GM12878 (cell line): ENCODE results near the gene ZBTB4. TPM values are rescaled to one million over a fixed set of nuclear protein-coding genes. Genes with fewer than 3 reads are reported as not detected.

Experiments
- ATAC-seq: fragments of 200-7000 bp; cut with Tn5 transposase; 3 replicates; pipeline ENCODE4 v1.9.1; 2020; ENCODE audit warnings: mild to moderate bottlenecking, moderate library complexity
- BruUV-seq: library from RNA; stranded (reverse); fragments of 400-500 nt; replicated peaks from 2 replicates; lab custom pipeline; 2021; lab: Mats Ljungman, UMichigan
- CTCF ChIA-PET: fragments of 300-600 bp; sonication (Branson Sonifier 250); formaldehyde crosslinking; extraction: SDS; loops from one replicate; lab custom pipeline; 2021; ENCODE audit warnings: inconsistent platforms; lab: Yijun Ruan, JAX
- POLR2A ChIA-PET: fragments of 350-600 bp; formaldehyde crosslinking; extraction: SDS; loops from one replicate; lab custom pipeline; 2021; ENCODE audit warnings: inconsistent platforms; lab: Charles Lee
- RAD21 ChIA-PET: fragments of 300-600 bp; sonication (Branson Sonifier 250); formaldehyde crosslinking; loops from one replicate; lab custom pipeline; 2023; ENCODE audit warnings: antibody characterized with exemption; ENCODE audit not compliant: unreplicated experiment; lab: Charles Lee
- SMC1A ChIA-PET: fragments of 300-600 bp; sonication (Branson Sonifier 250); formaldehyde crosslinking; loops from one replicate; lab custom pipeline; 2023; ENCODE audit not compliant: unreplicated experiment, uncharacterized antibody; lab: Charles Lee
- DNase-seq: peaks from one replicate; pipeline ENCODE4 v3.0.0-alpha.2; 2011; ENCODE audit warnings: low read depth, low spot score
- FAIRE-seq: peaks from 3 replicates; lab custom pipeline; 2011; peaks lifted over from hg19 to GRCh38; lab: Jason Lieb, UNC
- H2AFZ ChIP-seq: 2 replicates; pipeline ENCODE4 v1.6.0; 2011; ENCODE audit warnings: low read depth, low read length, control low read depth; ENCODE audit not compliant: control insufficient read depth
- H3K27ac ChIP-seq: 2 replicates; pipeline ENCODE4 v1.5.1; 2011; ENCODE audit warnings: control low read depth; ENCODE audit not compliant: control insufficient read depth, insufficient read depth
- H3K27me3 ChIP-seq, 2 experiments: replicated peaks in 1 of 2; 2 replicates each; pipeline versions ENCODE4 v1.6.0 to v1.6.1; 2011; ENCODE audit warnings: low read length in 1 of 2; ENCODE audit not compliant: control insufficient read depth in 2 of 2, insufficient read depth in 2 of 2
- H3K36me3 ChIP-seq, 2 experiments: 2 replicates each; pipeline ENCODE4 v1.5.1; 2011; ENCODE audit warnings: low read length in 1 of 2; ENCODE audit not compliant: control insufficient read depth in 2 of 2, insufficient read depth in 2 of 2
- H3K4me1 ChIP-seq: 2 replicates; pipeline ENCODE4 v1.6.1; 2011; ENCODE audit warnings: mild to moderate bottlenecking, low read length, moderate library complexity, mixed read lengths; ENCODE audit not compliant: control insufficient read depth, insufficient read depth
- H3K4me2 ChIP-seq: 2 replicates; pipeline ENCODE4 v1.6.0; 2011; ENCODE audit warnings: control low read depth; ENCODE audit not compliant: control insufficient read depth, insufficient read depth
- H3K4me3 ChIP-seq: fragments of 200-600 bp; sonication (generic); 2 replicates; pipeline ENCODE4 v1.5.1; 2016
- H3K79me2 ChIP-seq: 2 replicates; pipeline ENCODE4 v1.6.0; 2011; ENCODE audit warnings: low read length; ENCODE audit not compliant: control insufficient read depth, insufficient read depth
- H3K9ac ChIP-seq: 2 replicates; pipeline ENCODE4 v1.8.0; 2011; ENCODE audit warnings: low read length, control low read depth, mixed read lengths; ENCODE audit not compliant: control insufficient read depth, insufficient read depth
- H3K9me3 ChIP-seq: replicated peaks from 3 replicates; pipeline ENCODE4 v1.5.1; 2011; ENCODE audit warnings: mild to moderate bottlenecking, low read length; ENCODE audit not compliant: control insufficient read depth, insufficient read depth
- H4K20me1 ChIP-seq: 2 replicates; pipeline ENCODE4 v1.6.0; 2011; ENCODE audit not compliant: control insufficient read depth, insufficient read depth
- BHLHE40 ChIP-seq, 2 experiments: fragments of 450-650 bp in 1 of 2; IDR thresholded peaks; 2 replicates each; pipeline ENCODE4 v1.6.1; 2011 to 2017; ENCODE audit warnings: low read depth in 2 of 2, borderline replicate concordance in 1 of 2, improper control_type of control experiment in 1 of 2, low read length in 1 of 2, mild to moderate bottlenecking in 1 of 2
- CHD2 ChIP-seq: IDR thresholded peaks from 2 replicates; pipeline ENCODE4 v1.6.1; 2011; ENCODE audit warnings: low read depth, low read length, improper control_type of control experiment, borderline replicate concordance
- EGR1 ChIP-seq, 2 experiments: IDR thresholded peaks; 1 replicate in 1 of 2; 2 replicates in 1 of 2; pipeline ENCODE4 v1.6.1; 2011 to 2012; ENCODE audit warnings: low read depth in 2 of 2, low read length in 2 of 2, borderline replicate concordance in 1 of 2, mild to moderate bottlenecking in 1 of 2, moderate library complexity in 1 of 2
- EZH2 ChIP-seq: IDR thresholded peaks from 2 replicates; pipeline ENCODE4 v1.6.1; 2012; ENCODE audit warnings: low read depth, mild to moderate bottlenecking, control low read depth, inconsistent platforms, low read length, borderline replicate concordance; ENCODE audit not compliant: control insufficient read depth
- FOS ChIP-seq: IDR thresholded peaks from 3 replicates; pipeline ENCODE4 v1.6.1; 2011; ENCODE audit warnings: borderline replicate concordance; ENCODE audit not compliant: insufficient read length; ENCODE audit errors: extremely low read depth
- FOXK2 ChIP-seq: fragments of 450-650 bp; IDR thresholded peaks from 2 replicates; pipeline ENCODE4 v1.6.1; 2017; ENCODE audit warnings: mild to moderate bottlenecking, moderate library complexity
- HDAC6 ChIP-seq: fragments of 200-600 bp; sonication (generic); IDR thresholded peaks from one replicate; pipeline ENCODE4 v1.8.0; 2017; ENCODE audit warnings: antibody characterized with exemption; ENCODE audit not compliant: unreplicated experiment
- JUNB ChIP-seq: IDR thresholded peaks from 2 replicates; pipeline ENCODE4 v1.6.1; 2016; ENCODE audit warnings: antibody characterized with exemption, mild to moderate bottlenecking
- KDM1A ChIP-seq: fragments of 200-600 bp; sonication (generic); IDR thresholded peaks from 2 replicates; pipeline ENCODE4 v1.6.1; 2016; ENCODE audit warnings: borderline replicate concordance
- NR2F1 ChIP-seq: fragments of 450-650 bp; conservative IDR thresholded peaks from 2 replicates; pipeline ENCODE4 v1.6.1; 2017; ENCODE audit warnings: mild to moderate bottlenecking
- PAX8 ChIP-seq: fragments of 450-650 bp; IDR thresholded peaks from 2 replicates; pipeline ENCODE4 v1.6.1; 2017; ENCODE audit warnings: mild to moderate bottlenecking, moderate library complexity
- RUNX3 ChIP-seq: IDR thresholded peaks from 2 replicates; pipeline ENCODE4 v1.6.1; 2012; ENCODE audit warnings: low read length, inconsistent platforms
- SIX5 ChIP-seq: IDR thresholded peaks from 2 replicates; pipeline ENCODE4 v1.6.1; 2011; ENCODE audit warnings: mild to moderate bottlenecking, low read depth, low read length, moderate library complexity; ENCODE audit not compliant: severe bottlenecking
- SREBF2 ChIP-seq: IDR thresholded peaks from 2 replicates; pipeline ENCODE4 v1.6.1; 2012; ENCODE audit warnings: mild to moderate bottlenecking, low read length
- SRF ChIP-seq, 2 experiments: IDR thresholded peaks; 2 replicates each; pipeline ENCODE4 v1.6.1; 2011; ENCODE audit warnings: low read depth in 2 of 2, low read length in 2 of 2, mild to moderate bottlenecking in 1 of 2, moderate library complexity in 1 of 2
- SUZ12 ChIP-seq: fragments of 200-600 bp; sonication (generic); IDR thresholded peaks from one replicate; pipeline ENCODE4 v1.6.1; 2018; ENCODE audit warnings: antibody characterized with exemption, mild to moderate bottlenecking; ENCODE audit not compliant: unreplicated experiment
- TARDBP ChIP-seq: IDR thresholded peaks from 2 replicates; pipeline ENCODE4 v1.6.1; 2016; ENCODE audit warnings: borderline replicate concordance
- WGBS: methylation state at CpG from one replicate; pipeline ENCODE4 v1.1.6; 2016; ENCODE audit warnings: low lambda C conversion rate; ENCODE audit not compliant: insufficient replicate concordance, insufficient coverage; ENCODE audit errors: missing lambda C conversion rate; 5-methylcytosine and 5-hydroxymethylcytosine counted together
- in situ Hi-C: fragments of 300-500 bp; cut with MboI; formaldehyde crosslinking; loops from 9 replicates; pipeline ENCODE4 v1.14.3; 2018; ENCODE audit warnings: mixed read lengths
- intact Hi-C: fragments of 100-400 bp; cut with micrococcal nuclease; formaldehyde crosslinking; loops from one replicate; pipeline ENCODE4 v1.14.2; 2022; ENCODE audit not compliant: unreplicated experiment
- polyA plus RNA-seq, 11 experiments: library from polyadenylated mRNA; depleted of rRNA in 4 of 11; unstranded in 6 of 11; stranded (reverse) in 5 of 11; fragments of >200 nt; fragmentation: Nextera tagmentation in 4 of 11; fragmentation: Illumina TruSeq in 1 of 11; extraction: Ambion mirVana in 4 of 11; extraction: Trizol in 1 of 11; gene quantifications; 1 replicate in 1 of 11; 2 replicates in 10 of 11; pipeline versions ENCODE4 v1.2.1 to v1.2.3, GENCODE V29; 2011 to 2016; ENCODE audit warnings: inconsistent platforms in 2 of 11, missing spikeins in 2 of 11, low read depth in 1 of 11
- total RNA-seq, 4 experiments: library from RNA; depleted of rRNA in 3 of 4; stranded (reverse); fragments of >200 nt in 3 of 4; fragmentation: Illumina TruSeq in 1 of 4; extraction: Trizol in 1 of 4; gene quantifications; 2 replicates each; pipeline versions ENCODE4 v1.2.1 to v1.2.3, GENCODE V29; 2013 to 2021

The ZBTB4 gene
- total and polyA plus RNA-seq, 10 of the 15 experiments (the other 5 are each of a cell fraction or from before 2014, with no cell fraction given), result 2.0 to 14.9 (median 6.9) TPM

DNA sequence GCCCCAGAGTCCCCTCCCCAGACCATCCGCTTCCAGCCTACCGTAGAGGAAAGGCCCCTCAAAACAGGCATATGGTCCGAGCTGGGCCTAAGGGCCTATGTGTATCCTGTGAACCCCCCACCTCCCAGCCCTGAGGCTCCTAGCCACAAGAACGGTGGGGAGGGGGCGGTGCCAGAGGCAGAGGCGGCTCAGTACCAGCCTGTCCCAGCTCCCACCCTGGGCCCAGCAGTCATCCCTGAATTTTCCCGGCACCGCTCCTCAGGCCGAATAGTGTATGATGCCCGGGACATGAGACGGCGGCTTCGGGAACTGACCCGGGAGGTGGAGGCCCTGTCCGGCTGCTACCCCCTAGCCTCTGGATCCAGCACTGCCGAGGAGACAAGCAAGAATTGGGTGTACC, 58.2 kb downstream of the ZBTB4 start:
- no peak for FAIRE-seq
- intact Hi-C loops (no loop called here), in situ Hi-C loops (no loop called here)
- no peak overlapping the region for H3K4me3 ChIP-seq
- ChIA-PET CTCF (interaction anchor here (1.1 kb wide), 1 partner anchor 14 kb away, joined by 3 read pairs; the partner anchor contains the start of gene TMEM102), RAD21 (no interaction called here), SMC1A (no interaction called here), POLR2A (no interaction called here)
- no TSS peak for BruUV-seq
- H3K4me1 ChIP-seq, result no peaks in the 10 kb centered on the region
- no peaks in the 10 kb centered on the region; a peak in 1 of 4 replicates for H3K27me3 ChIP-seq
- H3K27ac ChIP-seq, result no peak overlapping the region
- ATAC-seq, result no peak
- H2AFZ ChIP-seq, result no peak overlapping the region
- no peaks in the 10 kb centered on the region for H3K79me2 ChIP-seq
- H3K9me3 ChIP-seq, result no peaks in the 10 kb centered on the region
- H3K36me3 ChIP-seq, result no peaks in the 10 kb centered on the region
- no peak for DNase-seq
- WGBS, result 65% methylated on average over 16 of the region's 16 CpGs
- TF ChIP-seq BHLHE40 (IDR thresholded peaks at IDR 0.05; ENCODE audit: borderline replicate concordance in 1 of 2, low read depth in 2 of 2, low read length in 1 of 2), result no peak
- H4K20me1 ChIP-seq, result no peaks in the 10 kb centered on the region
- H3K4me2 ChIP-seq, result no peak overlapping the region
- no peak overlapping the region for H3K9ac ChIP-seq

DNA sequence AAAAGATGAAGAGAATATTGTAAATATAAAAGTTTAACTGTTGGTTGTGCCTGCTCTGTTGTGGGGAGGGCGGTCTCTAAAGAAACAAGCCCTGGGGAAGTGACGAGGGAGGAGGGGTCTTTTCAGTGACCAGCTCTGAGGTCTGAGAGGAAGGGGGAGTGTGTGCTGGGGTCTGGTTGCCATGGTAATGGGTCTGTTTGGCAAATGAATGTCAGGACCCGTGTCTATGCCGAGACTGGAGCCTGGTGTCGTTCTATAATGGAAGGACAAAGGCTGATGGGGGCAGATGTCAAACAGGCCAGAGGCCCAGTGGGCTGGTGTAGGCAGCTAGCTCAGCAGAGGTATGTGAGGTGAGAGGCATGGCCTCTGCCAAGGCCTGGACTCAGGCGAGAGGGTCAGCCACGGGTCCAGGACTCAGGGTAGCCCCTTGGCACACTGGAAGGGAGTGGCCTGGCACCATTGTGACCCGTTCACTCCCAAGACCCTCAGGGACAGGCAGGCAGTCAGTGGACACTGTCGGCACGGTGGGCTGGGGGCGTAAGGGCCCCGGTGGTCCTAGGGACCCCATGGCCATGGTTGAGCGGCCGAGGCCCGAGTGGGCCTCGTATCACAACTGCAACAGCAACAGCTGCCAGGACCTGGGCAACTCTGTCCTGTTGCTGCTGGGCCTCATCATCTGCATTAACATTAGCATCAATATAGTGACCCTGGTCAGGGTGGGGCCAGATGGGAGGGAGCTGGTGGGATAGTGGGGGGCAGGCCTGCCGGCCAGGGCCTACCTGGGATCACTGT, 59.4 kb downstream of the ZBTB4 start, which contains the start of gene SPEM1:
TSS of gene SPEM1 (plus strand) at position 506 of the 792 bp plus-strand sequence. CDS start at position 567, 61 bp downstream.
- BruUV-seq, result no TSS peak
- DNase-seq, result no peak
- POLR2A ChIA-PET, result no interaction called here
- intact Hi-C loops (no loop called here), in situ Hi-C loops (no loop called here)
- no peak within 1 kb of the TSS for H2AFZ ChIP-seq
- no peaks in the 10 kb centered on the region for H3K79me2 ChIP-seq
- no peaks in the 10 kb centered on the region for H3K36me3 ChIP-seq
- H3K4me3 ChIP-seq, result no peak within 1 kb of the TSS
- no peak within 1 kb of the TSS for H3K9ac ChIP-seq
- H3K27me3 ChIP-seq, result no peaks in the 10 kb centered on the region; a peak in 1 of 4 replicates
- no peak for FAIRE-seq
- RAD21 ChIA-PET, result no interaction called here
- H3K27ac ChIP-seq, result no peak within 1 kb of the TSS
- ATAC-seq, result no peak
- H3K4me1 ChIP-seq, result no peaks in the 10 kb centered on the region
- SMC1A ChIA-PET, result no interaction called here
- no peak within 1 kb of the TSS for H3K4me2 ChIP-seq
- CTCF ChIA-PET, result no interaction called here
- whole genome bisulfite sequencing, result 28% methylated on average over 17 of the region's 17 CpGs
- H3K9me3 ChIP-seq, result no peaks in the 10 kb centered on the region
- H4K20me1 ChIP-seq, result no peaks in the 10 kb centered on the region
- TF ChIP-seq HDAC6, result no peak
- no peak for TF ChIP-seq FOXK2
- TF ChIP-seq BHLHE40 (IDR thresholded peaks at IDR 0.05; ENCODE audit: borderline replicate concordance in 1 of 2, low read depth in 2 of 2, low read length in 1 of 2), result no peak
- TF ChIP-seq PAX8, result no peak
- TF ChIP-seq SUZ12, result no peak
- TF ChIP-seq CHD2, result no peak
- no peak for TF ChIP-seq KDM1A
- TF ChIP-seq EZH2, result no peak
- no peak for TF ChIP-seq RUNX3
- no peak for TF ChIP-seq EGR1 (IDR thresholded peaks at IDR 0.05; ENCODE audit: borderline replicate concordance in 1 of 2, low read depth in 2 of 2, low read length in 2 of 2)
- TF ChIP-seq NR2F1, result no peak
- no peak for TF ChIP-seq FOS
- TF ChIP-seq SRF (IDR thresholded peaks at IDR 0.05; ENCODE audit: low read depth in 2 of 2, low read length in 2 of 2), result no peak
- TF ChIP-seq SREBF2, result no peak
- no peak for TF ChIP-seq JUNB
- TF ChIP-seq TARDBP, result no peak
- TF ChIP-seq SIX5, result no peak
